Measurements from ENCODE around the gene KIRREL3.

The KIRREL3 gene

DNA sequence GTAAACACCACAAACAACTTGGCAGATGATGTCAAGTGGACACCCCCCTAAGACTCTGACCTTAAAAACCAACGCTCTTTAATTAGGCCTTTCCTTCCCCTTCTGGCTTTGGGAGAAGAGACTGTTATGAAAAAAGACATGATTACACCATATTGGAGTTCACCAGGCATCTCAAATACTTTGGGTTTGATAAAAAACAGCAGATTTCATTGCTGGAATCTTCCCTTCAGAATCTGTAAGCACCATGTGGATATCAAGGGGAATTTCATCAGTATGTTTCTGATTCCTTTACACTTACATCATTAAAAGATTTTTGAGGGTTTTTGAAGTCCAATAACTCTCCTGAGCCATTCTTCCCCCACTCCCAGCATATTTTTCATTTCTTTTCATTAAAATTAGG, 85.6 kb downstream of the KIRREL3 start:
- DNase-seq (ENCODE audit: low read depth): no peak

DNA sequence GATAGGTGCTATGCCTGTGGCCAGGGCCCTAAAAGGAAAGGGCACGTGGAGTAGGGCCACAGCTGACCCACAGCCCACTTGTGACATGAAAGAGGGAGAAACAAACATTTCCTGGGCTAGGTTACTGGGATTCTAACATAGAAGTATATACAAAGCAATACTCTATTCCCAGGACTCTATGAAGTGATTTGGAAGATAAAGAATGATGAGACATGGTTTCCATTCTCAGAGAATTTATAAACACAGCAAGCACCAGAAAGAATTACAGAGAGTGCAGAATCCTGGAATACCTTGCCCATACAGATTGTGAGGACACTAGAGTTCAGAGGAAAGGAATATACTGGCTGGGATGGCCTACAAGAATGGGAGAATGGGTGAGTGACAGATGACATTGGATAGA, 86.4 kb downstream of the KIRREL3 start:
- DNase-seq (ENCODE audit: low read depth): no peak

DNA sequence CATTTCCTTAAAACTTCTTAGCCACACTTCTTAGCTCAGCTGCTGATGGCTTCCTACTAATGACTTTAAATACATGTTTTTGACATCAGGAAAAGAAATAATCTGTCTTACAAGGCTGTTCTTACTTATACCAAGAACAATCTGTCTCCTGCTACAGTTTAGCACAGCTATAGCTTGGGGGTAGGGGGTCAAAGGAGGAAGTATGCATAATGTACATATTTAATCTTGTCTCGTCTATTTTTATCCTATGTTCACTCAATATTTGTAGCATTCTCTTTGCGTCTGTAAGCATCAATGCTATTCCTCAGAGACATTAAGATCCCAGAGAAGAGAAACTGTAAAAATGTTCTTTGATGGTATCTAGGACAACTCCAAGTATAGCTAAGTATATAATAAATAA, 96.0 kb downstream of the KIRREL3 start:
- no peak for DNase-seq (ENCODE audit: low read depth)

DNA sequence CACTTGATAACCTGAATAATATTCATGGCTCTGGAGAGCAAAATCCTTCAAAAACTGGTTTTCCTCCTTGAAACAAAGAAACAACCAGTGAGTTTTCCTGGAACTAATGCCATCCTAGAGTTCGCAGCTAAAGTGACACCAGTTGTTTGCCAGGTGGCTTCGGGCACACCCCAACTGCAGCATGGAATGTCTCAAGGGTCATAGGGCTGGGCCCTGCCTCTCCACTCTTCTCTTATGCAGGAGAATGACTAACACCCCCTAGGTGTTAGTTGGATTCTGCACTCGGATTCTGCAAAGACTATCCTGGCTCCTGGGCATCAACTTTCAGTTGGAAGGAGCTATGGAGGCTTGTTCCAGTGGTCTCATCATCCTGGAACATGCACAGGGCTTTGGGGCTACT, 98.8 kb downstream of the KIRREL3 start:
- no peak for DNase-seq (ENCODE audit: low read depth)

DNA sequence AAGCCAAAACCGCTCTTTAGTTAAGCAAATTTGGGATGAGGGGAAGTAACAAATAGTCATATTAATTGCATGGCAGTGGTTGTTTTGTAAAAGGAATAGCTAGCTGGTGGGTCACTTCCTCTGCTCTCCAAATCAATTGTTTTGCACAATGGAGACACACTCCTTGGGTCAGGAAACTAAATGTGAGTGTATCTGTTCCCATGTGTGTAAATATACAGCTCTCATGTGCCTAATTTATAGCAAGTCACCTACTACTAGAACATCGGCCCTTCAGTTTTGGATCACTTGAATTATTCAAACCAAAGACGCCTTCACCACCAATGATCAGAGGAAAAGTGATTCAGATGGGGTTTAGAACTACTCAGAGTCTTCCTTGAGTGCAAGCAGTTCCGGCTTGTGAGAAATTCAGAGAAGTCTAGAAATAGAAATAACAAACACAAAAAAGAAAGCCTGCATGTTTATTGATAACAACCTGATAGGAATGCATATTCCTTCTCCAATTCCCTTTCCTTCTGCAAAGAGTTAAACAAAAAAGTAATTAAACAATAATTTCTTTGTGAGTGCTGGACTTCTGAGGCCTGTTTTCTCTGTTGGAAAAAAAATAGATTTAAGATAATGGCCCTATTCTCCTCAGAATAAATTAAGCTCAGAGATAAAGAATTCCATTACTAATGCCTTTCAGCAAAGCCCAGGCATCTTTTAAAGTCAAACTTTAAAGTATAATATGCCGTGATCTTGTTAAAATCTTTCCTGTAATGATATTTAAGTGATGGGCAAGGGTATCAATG, 100.4 kb downstream of the KIRREL3 start:
- no peak for DNase-seq (ENCODE audit: low read depth)

DNA sequence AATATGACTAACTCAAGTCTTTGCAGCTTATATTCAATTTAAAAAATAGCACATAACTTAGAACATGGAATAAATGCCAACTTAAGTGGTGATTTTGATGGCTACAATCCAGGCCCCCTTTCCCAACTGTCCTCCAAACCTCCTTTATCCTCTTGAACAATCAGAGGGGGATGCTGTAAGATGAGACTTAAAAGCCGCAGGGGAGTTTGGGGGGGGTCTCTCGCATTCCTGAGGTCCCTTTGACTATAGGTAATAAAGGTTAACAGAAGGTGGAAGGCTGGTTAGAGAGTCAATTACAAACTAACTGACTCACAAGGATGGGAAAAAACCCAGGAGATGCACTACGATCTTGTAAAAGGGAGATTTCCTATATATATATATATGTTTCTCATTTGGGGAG, 101.8 kb downstream of the KIRREL3 start:
- DNase-seq (ENCODE audit: low read depth): no peak

DNA sequence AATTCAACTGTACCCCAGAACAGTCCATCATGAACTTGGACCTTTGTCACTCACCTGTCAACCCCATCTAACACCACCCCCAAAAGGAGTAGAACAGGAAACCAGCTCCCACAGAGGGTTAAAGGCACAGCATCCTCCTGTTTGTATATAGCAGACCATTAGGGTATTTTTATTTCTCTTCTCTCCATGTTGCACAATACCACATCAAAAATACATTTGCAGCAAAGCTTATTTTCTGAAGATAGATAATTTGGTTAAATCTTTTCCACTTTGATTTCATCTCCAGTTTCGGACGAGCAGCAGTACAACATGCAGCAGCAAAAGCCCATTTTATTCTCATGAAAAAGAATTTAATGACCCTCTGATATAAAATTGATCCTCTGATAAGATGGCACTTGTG, 103.1 kb downstream of the KIRREL3 start:
- no peak for DNase-seq (ENCODE audit: low read depth)

DNA sequence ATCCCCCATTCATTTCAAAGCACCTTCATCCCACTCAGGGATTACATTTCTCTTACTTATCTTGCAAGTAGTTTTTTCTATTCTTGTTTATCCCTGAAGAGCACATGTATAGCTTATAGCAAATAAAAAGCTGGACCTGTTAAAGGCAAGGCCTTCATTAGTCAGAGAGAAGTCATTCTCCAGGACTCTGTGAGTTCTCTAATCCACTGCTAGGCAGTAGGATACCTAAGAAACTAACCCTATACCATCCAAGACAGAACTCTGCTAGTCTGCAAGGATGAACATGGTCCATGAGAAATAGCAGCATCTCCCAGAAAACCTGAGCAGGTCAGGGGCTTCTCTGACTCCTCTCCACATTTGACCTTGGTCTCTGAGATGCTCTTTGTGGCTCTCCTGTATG, 104.5 kb downstream of the KIRREL3 start:
- no peak for DNase-seq (ENCODE audit: low read depth)

DNA sequence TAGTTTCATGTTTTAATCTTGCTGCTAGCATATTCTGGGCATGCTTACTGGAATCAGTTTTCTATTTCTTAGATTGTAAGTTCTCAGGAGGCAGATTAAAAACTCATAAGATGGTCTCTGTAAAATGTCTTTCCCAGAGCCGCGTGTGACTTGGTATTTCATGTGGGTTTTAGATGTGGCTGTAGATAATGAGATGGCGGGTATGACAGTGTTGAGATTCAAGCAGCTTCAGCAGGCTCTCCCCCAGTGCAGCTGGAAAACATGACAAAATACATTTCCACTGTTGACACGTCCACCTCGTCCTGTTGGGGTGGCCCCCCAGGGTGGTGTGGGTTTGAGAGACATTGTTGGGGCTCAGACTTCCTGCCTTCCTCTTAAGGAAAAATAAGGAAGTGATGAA, 106.8 kb downstream of the KIRREL3 start:
- no peak for DNase-seq (ENCODE audit: low read depth)

DNA sequence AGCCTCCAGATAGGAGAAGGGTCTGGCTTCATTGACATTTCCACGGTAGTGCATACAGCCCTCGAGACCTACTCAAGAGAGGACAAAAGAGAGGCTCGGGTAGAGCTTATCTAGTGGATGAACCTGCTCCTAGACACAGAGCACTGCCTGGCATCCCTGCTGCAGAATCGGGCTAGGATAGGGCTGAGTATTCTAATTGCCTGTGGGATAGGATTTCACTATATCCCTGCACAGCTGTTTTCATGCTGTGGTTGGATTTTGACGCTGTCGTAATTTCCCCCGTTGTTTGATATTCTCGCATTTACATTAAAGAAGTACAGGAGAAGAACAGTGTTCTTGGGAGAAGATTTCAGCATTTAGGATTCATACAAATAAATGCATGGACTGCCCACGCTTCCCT, 107.8 kb downstream of the KIRREL3 start:
- DNase-seq (ENCODE audit: low read depth): no peak

DNA sequence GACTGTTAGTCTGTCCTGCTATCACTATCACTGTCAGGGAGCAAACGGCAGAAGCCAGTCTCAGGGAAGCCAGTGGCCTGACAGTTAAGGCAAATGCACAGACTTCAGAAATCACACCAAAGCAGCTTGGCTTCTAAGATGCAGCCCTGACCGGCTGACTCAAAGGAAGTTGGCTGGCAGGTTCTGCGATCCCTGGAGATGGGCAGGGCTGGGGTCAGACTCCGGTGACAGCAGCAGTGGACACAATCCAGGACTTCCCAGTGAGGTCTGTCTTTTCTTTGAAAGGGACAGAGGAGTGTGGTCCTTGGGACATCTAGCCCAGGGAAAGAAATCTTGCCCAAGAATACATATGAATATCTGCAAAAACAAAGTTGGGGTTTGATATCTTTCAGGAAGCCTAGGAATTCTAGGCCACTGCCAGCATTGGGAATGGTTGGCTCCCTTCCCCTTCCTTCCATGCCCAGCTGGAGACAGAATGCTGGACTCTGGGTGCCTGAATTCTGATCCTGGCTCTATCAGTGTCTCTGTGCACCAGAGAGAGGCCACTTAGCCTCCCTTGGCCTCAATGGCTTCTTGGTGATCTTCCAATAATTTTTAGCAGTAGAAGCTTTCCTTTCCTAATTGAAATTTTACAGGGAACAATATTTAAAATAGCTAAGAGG, 108.9 kb downstream of the KIRREL3 start:
- DNase-seq (ENCODE audit: low read depth): no peak

DNA sequence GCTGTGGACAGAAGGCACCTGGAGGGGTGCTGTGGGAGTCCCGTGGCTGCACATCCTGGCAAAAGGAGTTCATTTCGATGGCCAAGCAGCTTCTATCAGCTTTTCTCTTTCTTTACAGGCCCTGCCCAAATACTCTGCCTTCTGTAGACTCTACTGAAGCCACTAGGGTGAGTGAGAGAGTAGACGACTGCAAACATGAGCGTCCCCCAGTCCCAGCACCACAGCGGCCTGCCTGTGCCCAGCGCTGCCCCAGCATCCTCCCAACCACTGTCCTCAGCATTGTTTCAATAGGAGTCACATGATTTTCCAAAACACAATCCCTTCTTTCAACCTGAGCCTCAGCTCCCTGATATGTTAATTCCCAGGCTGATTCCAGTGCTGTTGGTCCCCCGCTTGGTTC, 110.0 kb downstream of the KIRREL3 start:
- DNase-seq (ENCODE audit: low read depth): no peak

DNA sequence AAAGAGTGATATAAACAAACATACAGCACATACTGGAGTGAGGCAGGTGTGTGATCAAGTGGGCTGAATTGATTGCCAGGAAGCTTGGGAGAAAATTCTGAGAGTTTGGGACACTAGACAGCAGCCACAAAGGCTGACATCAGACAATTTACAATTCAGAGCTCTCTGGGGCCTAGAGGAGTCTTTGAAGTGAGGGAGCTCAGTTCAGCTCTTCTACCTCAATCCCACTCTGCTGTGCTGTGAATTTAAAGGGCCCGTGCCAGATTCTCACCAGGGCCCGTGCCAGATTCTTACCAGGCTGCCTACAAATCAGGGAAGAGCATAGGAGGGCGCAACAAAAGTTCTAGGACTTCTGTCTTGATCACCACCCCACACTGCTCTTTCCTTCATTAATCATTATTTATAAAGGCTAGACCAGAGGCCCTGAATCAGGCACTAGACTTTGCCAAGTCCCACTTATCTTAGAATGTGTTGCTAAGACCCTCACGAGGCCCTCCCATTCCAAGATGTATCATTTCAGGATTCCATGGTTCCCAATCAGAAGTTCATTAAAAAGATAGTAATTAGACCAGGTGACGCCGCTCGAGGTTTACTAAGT, 112.4 kb downstream of the KIRREL3 start:
- DNase-seq (ENCODE audit: low read depth): no peak

DNA sequence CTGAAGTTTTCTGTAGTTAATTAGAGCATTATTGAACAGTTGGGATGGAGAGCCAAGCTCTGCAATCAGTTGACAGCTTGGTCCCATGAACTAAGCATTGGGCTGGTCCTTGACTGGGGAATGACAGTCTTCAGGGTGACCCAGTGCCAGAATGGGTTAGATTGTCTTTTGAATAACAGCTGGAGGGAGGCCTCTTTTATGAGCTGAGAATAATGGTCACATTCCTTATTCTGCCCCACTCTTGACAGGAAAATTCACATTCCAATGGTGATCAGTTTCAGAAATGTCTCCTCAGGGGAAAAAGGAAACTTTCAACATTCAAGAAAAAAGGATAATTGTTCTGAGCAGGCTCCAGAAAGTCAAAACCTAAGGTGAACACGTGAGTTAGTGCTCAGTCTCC, 113.9 kb downstream of the KIRREL3 start:
- no peak for DNase-seq (ENCODE audit: low read depth)

DNA sequence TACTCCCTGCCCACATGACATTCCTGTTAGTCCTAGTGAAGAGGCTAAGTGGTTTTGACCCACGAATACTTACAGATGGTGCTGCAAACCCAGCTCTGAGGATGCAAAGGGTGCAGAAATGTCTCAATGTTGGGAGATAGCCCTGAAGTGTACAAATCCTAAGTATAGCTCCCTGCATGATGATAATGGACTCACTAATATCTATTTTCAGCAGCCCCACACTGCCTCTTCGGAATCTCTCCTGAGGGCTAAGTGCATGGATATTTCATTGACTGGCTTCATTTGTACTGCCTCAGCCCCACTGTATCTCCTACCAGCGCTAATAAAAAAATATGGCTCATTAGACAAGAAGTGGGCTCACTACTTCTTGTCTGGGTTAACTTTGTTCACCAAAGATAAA, 114.5 kb downstream of the KIRREL3 start:
- no peak for DNase-seq (ENCODE audit: low read depth)

DNA sequence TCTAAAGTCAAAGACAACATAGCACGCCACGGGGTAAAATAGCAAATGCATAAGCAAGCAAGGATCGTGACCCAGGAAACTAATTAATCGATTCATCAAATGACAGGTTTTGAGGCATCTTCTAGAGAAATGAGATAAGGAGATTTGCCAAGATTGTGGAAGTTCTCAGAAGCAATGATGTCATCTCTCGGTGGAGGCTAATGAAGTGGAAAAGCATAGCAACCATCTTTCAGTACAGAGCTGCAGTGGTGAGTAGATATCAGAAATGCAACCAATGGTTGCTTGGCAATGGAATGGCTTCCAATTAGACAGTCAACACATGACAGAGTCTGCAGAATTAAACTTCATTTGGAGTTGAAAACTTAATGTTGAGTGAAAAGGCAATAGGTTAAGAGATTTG, 116.0 kb downstream of the KIRREL3 start:
- no peak for DNase-seq (ENCODE audit: low read depth)

DNA sequence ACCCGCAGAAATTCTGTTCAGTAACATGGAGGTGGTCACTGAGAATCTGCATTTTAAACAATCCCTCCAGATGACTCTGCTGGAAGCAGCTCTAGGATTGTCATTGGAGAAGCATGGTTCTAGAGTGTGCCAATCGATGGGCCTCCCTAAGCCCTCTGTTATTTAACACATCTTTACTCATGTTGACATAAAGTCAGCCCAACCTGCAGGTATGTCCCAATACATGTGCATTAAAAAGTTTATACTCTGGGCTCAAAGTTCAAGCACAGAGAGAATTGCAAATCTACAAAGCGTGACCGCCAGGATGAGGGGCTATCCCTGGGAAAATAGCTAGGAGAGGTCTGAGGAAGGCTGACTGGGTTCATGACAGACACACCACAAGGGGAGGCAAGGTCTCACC, 116.4 kb downstream of the KIRREL3 start:
- no peak for DNase-seq (ENCODE audit: low read depth)

DNA sequence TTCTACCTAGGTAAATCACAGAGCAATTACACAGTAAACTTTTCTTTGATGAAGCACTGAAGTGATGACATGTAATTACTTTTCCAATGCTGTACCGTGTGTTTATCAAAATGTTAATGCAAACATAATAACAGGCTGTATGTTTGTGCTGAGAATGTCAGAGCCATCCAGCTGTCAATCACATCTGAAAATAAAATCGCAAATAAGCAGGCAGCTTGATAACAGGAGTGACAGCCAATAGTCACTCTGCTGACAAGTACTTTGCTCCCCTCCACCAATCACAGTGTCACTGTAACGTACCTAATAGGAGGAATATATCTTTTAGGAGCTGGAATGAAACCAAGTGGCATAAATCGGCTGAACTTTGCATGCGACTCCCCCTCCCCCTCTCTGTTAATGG, 119.7 kb downstream of the KIRREL3 start:
- no peak for DNase-seq (ENCODE audit: low read depth)

DNA sequence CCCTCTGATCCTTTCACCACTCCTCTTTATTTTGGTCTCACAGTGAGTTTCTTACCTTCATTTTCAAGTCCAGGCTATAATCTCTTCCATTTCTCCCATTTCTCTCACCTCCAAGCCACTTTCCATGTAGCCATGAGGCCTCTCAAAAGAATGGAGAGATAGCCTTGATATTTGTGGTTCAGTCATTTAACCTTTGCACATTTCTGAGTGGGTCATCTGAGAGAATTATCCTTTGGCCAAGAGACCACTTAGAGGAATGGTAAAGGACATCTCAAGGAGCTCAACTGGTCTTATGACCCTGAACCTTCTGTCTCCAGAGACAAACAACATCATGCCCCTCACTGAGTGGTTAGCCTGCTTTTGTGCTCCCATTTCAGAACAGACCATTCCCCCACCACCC, 121.1 kb downstream of the KIRREL3 start:
- no peak for DNase-seq (ENCODE audit: low read depth)

DNA sequence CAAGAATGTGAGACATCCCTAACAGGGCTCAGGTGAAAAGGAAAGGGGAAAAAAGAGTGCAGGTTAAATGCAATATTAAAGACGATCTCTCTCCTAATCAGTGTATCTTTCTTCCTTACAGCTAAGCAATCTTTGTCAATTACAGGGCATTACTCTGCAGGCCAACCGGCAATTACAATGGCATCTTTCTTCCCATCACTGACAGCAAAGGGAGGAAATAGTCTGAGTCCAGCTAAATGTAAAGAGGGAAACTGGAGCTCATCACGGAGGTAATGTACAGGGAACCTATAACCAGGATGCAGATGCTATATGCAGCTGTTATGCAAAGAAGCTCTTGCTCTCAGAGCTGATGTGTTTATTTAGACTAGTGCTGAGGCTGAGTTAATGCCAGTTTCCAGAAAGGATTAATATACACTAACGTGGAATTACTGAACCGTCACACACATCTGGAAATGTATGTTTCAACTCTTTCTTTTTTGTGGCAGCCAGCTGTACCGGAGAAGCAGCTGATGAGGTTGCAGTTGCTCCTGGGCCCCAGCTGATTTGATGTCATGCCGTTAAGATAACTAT, 121.6 kb downstream of the KIRREL3 start:
- DNase-seq (ENCODE audit: low read depth): no peak

DNA sequence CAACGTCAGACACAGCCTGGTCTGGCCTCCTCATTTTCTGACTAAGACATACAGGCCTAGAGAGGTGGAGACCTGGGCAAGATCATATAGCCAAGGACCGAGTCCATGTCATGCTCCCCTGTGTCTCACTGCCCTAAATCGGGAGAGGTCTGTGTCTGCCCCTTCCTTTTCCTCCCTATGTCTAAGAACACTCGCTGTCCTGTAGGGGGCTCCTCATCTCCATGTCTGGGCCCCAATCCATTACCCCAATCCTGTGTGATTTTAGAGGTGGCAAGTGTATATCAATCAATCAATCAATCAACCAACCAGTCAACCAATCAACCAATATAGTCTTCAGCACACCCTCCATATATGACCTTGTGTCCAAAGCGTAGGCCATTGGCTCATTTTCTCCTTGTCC, 125.7 kb downstream of the KIRREL3 start:
- no peak for DNase-seq (ENCODE audit: low read depth)

DNA sequence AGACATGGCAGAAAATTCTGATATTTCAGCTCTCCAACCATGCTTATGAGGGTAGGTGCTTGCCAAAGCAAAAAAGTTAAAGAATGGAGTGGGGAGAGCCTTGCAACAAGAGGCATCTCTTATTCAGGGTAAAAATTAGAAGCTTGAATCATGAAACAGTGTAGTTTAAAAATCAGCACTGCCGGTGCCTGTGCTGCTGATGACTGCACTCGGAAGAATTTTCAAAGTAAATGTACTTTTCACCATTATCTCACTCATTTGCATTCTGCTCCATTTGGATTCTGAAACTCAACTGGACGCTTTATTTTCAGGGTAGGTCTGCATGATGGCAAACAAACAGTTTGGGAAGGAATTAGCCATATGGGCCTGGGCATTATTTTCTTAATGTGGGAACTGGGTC, 126.3 kb downstream of the KIRREL3 start:
- no peak for DNase-seq (ENCODE audit: low read depth)

DNA sequence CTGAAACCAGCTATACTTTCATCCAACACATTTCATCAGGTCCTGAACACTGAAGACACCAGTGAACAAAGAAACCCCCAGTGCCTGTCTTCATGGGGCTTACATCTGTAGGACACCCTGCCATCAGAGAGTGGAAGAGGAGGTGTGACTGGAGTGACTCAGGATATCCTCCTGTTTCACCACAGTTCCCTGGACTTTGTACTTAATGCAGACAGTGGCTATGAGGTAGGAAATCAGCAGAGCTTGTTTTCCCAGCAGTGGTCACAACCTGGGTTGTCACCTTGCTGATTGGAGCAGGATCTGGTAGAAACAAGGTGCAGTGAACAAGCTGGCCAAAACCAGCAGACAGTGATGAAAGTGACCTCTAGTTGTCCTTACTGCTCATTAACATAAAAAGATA, 128.8 kb downstream of the KIRREL3 start:
- DNase-seq (ENCODE audit: low read depth): no peak
